ENCODE results near the gene CCNI2.

Gene CCNI2

GRCh38 chr5:132761321-132762240 is 14.4 kb downstream of the CCNI2 start:
- H3K27ac ChIP-seq = no peak overlapping the region
- no peak for TF ChIP-seq ZFX (IDR thresholded peaks at IDR 0.05; ENCODE audit: borderline replicate concordance)
- TF ChIP-seq, protein P1, sequence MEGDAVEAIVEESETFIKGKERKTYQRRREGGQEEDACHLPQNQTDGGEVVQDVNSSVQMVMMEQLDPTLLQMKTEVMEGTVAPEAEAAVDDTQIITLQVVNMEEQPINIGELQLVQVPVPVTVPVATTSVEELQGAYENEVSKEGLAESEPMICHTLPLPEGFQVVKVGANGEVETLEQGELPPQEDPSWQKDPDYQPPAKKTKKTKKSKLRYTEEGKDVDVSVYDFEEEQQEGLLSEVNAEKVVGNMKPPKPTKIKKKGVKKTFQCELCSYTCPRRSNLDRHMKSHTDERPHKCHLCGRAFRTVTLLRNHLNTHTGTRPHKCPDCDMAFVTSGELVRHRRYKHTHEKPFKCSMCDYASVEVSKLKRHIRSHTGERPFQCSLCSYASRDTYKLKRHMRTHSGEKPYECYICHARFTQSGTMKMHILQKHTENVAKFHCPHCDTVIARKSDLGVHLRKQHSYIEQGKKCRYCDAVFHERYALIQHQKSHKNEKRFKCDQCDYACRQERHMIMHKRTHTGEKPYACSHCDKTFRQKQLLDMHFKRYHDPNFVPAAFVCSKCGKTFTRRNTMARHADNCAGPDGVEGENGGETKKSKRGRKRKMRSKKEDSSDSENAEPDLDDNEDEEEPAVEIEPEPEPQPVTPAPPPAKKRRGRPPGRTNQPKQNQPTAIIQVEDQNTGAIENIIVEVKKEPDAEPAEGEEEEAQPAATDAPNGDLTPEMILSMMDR (IDR thresholded peaks at IDR 0.05) = no peak

- no peak for TF ChIP-seq ZFX (IDR thresholded peaks at IDR 0.05; ENCODE audit: borderline replicate concordance)
- TF ChIP-seq, protein P1 (IDR thresholded peaks at IDR 0.05) = no peak
- no peak overlapping the region for H3K27ac ChIP-seq
Measured at GRCh38 chr5:132762246-132763000, 15.2 kb downstream of the CCNI2 start.

- TF ChIP-seq, protein P1 (IDR thresholded peaks at IDR 0.05) = no peak
- TF ChIP-seq ZFX (IDR thresholded peaks at IDR 0.05; ENCODE audit: borderline replicate concordance) = no peak
- H3K27ac ChIP-seq = no peak overlapping the region
Measured at GRCh38 chr5:132763181-132764036, 16.2 kb downstream of the CCNI2 start.

- H3K27ac ChIP-seq = no peak overlapping the region
- TF ChIP-seq ZFX (IDR thresholded peaks at IDR 0.05; ENCODE audit: borderline replicate concordance) = no peak
- TF ChIP-seq, protein P1 (IDR thresholded peaks at IDR 0.05) = no peak
Measured at GRCh38 chr5:132764051-132764450, 16.8 kb downstream of the CCNI2 start.

DNA sequence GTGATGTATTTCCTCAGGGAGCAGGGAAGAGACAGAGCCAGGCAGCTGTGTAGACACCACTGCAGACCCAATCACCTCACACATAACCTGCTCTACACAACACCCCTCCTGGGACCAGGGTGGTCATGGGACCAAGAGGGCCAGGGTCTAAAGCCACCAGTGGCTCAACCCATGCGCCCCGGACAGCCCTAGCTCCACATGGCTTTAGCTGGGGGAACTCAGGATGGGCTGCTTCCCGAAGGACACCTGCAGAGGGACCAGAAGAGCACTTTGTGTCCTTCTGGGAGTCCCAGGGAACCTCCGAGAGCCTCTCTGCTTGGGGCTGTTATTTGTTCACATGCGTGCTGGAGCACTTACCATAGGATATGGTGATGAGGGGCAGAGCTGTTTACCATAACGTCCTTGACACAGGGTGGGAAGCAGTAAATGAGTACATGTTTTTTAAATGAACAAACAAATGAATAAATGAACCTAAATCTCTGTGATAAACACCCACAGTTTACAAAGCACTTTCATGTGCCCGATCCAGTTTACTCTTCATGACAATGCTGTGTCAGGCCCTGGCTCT is 17.5 kb downstream of the CCNI2 start:
- TF ChIP-seq ZFX (IDR thresholded peaks at IDR 0.05; ENCODE audit: borderline replicate concordance) = no peak
- TF ChIP-seq, protein P1 (IDR thresholded peaks at IDR 0.05) = no peak
- no peak overlapping the region for H3K27ac ChIP-seq

- no peak overlapping the region for H3K27ac ChIP-seq
- TF ChIP-seq ZFX (IDR thresholded peaks at IDR 0.05; ENCODE audit: borderline replicate concordance) = no peak
- TF ChIP-seq, protein P1 (IDR thresholded peaks at IDR 0.05) = no peak
Measured at GRCh38 chr5:132765311-132766019, 18.2 kb downstream of the CCNI2 start.

Data from 22Rv1 (cell line).